T-helper 2 cell (primary cell): Measurements from ENCODE around the gene ATOX1.
A peak's percentile ranks its signal among the peaks of the same experiment; 100 is the strongest.
"Not testable (repeated sequence)": the region's sequence is repeated elsewhere in the genome, so short reads cannot be mapped to it uniquely, and the experiment has no call there.

ENCODE experiments used
- DNase-seq, 5 experiments: peaks; one replicate each; pipeline versions ENCODE4 v3.0.0 to v3.0.0-alpha.2; 2012 to 2022

Gene ATOX1

DNA sequence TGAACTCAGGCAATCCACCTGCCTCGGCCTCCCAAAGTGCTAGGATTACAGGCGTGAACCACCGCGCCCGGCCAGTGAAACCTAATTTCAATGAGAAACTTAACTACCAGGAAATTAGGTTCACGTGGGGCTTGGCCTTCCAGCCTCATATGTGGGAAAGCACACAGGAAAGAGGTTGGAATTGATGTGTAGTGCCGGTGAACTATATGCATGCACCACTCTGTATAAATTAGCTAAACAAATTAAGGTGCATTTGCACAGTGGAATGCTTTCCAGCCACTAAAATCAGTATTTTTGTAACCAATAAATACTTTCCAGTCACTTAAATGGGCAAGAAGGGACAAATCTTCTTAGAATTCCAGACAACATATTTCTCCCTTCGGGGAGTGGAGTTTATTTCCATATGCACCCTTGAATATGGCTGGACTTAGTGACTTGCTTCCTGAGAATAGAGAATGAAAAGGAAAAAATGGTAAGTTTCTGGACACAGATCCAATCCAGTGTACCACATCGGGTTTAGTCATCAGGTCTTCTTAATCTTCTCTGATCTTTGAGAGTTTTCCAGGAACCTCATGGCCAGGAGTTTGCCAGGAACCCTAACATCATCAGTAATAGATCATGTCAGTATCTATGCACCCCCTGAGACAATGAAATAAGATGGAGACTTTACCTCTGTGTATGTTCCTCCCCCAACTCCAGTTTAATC lies 24.9 kb downstream of the ATOX1 start:
- DNase-seq, result no peak

DNA sequence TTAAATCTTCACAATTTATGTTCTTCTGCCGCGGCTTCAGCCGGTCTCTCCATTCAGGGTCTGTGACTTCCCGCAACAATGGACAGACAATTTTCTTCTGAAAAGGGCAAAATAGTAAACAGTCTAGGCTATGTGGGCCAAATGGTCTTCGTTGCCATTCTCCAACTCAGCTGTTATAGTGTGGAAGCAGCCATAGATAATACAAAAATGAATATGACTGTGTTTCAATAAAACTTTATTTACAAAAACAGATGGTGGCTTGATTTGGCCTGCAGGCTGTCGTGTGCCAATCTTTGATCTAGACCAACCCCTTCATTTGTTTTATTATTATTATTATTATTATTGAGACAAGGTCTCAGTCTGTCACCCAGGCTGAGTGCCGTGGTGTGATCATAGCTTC lies 28.1 kb downstream of the ATOX1 start:
- DNase-seq, result no peak

DNA sequence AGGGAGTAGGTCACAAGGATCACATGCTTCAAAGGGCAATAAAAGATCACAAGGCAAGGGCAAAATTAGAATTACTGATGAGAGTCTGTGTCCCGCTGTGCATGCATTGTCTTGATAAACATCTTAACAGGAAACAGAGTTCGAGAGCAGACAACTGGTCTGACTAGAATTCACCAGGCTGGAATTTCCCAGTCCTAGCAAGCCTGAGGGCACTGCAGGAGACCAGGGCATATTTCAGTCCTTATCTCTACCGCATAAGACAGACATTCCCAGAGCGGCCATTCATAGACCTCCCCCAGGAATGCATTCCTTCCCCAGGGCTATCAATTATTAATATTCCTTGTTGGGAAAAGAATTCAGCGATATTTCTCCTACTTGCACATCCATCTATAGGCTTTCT lies 28.8 kb downstream of the ATOX1 start:
- not testable (repeated sequence) for DNase-seq

DNA sequence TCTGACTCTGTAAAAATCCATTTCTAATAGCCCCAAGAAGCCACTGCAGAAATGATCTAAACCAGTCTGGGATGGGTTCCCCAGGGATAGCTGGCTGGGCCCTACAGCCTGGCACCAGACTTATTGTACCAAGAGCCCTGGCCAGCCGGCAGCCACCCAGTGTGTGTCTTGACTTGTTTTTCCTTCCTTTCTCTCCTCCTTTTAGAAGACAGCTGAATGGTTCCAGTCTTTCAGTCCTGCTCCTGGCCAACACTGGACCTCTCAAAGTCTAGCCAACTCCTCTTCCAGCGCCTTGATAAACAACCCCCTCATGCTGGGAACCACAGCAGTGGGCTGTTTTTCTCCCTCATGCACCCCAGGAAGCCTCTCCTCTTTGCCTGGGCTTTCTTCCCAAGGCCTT lies 34.1 kb downstream of the ATOX1 start:
- no peak for DNase-seq

DNA sequence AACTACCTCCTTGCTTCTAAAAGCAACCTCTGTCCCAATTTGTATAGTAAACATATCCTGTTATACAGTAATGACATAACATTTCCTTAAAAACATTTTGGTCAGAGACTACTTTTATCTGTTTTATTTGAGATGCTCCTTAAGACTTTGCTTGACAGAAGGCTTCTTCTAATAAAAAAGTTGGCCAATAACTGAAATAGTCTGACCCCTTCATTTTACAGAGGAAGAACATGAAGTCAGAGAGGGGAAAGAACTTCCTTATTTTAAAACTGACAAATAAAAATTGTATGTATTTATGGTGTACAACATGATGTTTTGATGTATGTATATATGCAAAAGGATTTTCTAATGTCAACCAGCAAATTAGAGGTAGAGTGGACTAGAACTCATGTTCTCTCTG lies 35.9 kb downstream of the ATOX1 start:
- DNase-seq, result no peak

DNA sequence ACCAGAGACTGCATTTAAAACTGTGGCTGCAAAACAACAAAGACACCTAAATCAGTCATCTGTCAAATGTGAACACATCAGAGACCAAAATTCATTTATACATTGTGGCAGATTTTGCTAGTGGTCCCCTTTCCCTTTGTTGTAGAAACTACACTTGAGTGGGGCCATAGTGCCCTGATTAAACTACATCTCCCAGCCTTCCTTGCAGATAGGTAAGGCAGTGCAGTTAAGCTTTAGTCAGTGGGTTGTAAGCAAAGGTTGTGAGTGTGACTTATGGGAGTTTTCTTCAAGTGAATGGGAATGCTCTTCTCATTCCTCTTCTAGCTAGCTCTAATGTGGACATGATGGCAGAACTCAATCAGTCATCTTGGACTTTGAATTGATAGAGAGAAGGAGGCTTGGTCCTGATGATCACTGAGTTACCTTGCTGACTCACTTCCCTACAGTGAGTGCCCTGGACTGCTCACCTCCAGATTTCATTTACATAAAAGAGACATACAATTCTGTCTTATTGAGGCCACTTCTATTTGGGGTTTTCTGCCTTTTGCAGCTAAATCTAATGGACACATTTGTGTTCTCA lies 36.5 kb downstream of the ATOX1 start:
- DNase-seq, result no peak

DNA sequence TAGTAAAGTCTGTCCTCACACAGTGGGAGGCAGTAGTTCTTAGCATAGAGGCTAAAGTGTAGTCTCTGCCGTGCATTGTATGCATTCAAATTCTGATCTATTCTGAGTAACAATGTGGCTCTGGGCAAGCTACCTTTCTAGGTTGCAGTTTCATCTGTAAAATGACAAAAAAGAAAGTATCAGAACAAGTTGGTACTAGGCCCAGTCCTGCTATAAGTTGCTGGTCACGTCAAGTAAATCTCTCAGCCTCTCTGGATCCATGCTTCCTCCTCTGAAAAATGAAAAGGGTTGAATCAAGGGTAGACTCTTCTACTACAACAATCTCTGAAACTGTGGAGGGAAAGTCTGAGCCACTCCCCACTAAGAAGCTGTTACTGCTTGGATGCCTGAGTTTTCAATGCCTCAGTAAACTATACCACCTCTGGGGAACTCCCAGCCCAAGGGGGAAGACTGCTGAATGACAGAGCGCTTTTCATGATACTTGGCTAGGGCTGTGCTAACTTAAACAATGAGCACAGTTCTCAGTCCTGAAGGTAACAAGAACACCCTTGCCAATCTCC lies 37.3 kb downstream of the ATOX1 start:
- peak in 1 of 5 experiments; percentile 19 for DNase-seq

DNA sequence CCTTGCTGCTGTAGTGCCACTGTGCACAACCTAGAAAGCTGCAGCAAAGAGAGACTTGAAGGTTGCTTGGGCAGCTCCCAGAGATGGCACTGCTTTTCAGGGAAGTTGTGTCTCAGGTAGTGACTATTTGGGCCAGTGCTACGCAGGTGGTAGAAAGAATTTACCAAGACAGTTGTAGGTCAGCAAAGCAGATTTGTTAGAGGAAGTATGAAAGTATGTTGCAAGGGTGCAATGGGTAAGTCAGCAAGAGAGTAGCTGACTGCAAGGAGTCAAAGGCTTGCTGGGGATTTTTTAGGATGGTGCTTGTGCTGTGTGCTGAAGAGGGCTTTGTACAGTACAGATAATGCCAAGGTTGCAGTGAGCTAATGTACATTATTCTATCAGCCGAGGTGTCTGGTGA lies 38.2 kb downstream of the ATOX1 start:
- DNase-seq, result no peak

DNA sequence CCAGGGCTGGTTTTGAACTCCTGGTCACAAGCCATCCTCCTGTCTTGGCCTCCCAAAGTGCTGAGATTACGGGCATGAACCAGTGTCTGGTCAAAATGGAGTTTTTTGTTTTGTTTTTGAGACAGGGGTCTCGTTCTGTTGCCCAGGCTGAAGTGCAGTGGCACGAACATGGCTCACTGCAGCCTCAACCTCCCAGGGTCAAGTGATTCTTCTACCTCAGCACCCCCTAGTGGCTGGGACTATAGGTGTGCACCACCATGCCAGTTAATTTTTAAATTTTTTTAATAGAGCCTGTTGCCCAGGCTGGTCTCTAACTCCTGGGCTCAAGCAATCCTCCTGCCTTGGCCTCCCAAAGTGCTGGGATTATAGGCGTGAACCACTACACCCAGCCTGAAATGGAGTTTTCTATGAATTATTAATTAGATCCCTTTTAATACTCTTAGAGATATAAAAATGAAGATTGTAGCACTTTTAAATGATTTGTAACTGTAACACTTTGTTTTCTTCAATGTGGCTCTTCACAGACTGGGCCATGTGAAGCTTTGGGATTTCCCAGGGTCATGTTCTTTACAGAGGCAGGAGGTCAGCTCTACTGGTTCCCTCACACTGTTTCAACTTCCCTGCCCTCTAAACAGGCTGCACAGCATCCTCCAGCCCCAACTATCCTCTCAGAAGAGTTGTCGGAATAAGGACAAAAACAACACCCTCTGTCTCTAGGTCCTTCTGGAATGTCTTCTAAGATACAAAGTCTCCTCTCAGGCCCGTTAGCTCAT lies 39.0 kb downstream of the ATOX1 start:
- DNase-seq, result peak in 1 of 5 experiments; percentile 20

DNA sequence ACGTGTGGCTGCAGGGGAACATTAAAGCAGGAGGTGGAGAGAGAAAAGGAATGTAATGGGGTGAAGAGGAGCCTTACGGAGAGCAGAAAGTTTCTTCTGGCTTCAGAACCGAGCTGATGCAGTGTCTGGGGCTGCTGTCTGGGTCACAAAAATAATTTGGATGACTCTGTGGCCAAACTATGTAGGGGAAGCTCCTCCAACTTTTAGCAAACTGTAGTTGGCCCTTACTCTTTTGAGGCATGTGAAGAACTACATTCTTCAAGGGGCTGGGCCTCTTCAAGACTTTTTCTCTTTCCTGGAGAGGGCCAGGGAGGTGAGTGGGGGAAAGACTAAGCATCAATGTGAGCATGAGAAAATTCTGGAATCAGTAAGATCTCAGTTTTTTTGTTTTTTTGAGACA lies 39.8 kb downstream of the ATOX1 start:
- no peak for DNase-seq

DNA sequence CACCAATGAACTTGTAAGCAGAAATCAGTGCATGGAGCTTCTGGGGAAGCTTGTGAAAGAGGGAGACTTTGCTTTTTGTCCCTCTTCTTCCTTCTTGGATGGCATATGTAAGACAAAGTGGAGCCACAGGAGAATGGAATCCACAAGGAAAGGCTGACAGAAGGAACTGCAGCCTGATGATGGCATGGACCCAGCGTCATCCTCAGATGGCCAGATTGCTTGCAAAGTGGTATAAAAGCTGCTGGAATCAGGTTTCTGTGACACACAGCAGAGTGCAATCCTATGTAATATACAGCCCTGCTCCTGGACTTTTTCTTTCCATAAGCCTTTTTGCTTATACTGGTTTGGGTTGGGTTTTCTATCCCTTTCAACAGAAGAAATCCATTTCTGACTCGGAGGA lies 40.3 kb downstream of the ATOX1 start:
- no peak for DNase-seq

DNA sequence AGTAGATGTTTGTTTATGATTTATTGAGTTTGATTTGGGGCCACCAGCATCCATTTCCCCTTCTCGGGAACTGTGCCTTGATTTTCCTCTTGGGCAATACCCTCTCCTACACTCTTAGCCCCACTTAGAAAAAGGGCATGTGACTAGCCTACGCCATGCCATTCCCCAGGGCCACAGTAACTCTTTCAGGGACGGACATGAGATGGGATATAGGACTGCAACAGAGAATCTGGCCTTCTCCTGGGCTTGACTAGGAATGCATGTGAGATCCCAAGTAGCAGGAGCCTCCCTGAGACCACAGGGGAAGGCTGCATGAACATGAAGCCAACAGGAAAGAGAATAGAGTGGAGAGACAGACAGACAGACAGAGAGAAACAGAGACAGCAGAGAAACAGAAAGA lies 41.0 kb downstream of the ATOX1 start:
- no peak for DNase-seq

DNA sequence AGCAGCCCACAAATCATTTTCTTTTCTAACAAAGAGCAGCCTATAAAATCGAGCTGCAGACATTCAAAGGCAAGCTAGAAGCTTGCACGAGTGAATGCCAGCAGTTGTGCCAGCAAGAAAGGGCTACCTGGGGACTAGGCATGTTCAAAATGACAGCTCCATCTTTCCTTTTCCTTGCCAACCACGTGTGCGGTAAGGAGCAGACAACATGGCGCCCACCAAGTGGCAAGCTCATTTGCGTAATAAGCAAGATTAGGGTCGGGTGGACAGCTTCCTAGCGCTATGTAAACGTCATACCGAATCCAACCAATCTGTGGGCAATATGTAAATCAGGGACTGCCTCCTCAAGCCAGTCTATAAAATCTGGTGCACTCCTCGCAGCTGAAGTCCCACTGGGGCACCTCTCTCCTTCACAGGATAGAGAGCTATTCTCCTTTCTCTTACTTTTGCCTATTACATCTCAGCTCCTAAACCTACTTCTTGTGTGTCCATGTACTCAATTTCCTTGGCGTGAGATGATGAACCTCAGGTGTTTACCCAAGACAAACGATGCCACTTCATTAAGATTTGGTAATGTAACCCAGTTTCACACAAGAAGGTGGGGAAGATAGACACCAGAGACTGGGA lies 49.2 kb downstream of the ATOX1 start:
- no peak for DNase-seq

DNA sequence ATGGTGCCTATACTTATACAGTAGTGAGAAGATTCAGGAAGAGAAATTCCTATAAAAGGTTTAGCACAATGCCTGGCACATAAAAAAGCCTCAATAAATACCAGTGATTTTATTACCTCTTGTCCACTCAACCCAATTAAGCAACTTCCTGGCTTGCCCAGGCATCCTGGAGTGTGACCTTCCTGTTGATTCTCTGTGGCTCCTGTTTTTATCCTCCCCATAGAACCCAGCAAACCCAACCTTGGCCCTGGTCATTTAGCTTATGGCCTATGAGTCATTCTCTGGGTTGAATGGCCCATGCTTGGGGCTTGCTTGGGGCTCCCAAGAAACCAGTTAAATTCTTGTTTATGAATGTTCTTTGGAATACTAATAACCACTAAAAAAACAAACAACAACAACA lies 50.3 kb downstream of the ATOX1 start:
- DNase-seq, result no peak

DNA sequence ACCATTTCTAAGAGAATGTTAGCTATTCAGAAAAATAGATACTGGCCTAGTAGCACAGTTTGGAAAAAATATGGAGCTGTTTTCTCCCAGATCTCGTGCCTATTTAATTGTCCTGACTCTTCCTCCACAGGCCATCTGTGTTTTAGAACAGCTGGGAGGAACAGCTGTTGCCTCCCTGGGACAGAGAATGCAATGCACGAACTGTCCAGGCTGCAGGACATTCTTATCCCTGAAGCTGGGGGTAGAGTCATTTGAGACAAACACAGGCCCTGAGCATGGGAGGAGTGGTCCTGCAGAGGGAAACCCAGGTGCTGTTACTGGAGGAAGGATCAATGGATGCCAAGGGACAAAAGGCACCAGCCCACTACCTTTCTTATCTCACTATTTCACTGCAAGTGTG lies 50.9 kb downstream of the ATOX1 start:
- no peak for DNase-seq

DNA sequence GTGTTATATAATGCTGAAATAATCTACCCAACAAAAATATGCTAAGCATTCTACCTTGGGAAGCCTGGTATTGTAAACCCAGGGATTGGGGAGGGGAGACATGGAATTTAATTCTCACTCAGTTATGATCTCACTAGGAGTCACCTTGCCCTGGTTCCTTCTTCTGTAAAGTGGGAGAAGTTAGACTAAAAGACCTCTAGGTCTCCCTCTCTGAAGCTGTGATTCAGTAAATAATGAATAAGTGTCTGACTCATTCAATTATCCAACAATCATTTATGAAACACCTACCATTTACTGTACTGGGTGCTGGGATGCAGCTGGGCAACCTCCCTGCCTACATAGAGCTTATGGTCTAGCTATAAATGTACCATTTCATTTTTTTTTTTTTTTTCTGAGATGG lies 51.5 kb downstream of the ATOX1 start:
- no peak for DNase-seq

DNA sequence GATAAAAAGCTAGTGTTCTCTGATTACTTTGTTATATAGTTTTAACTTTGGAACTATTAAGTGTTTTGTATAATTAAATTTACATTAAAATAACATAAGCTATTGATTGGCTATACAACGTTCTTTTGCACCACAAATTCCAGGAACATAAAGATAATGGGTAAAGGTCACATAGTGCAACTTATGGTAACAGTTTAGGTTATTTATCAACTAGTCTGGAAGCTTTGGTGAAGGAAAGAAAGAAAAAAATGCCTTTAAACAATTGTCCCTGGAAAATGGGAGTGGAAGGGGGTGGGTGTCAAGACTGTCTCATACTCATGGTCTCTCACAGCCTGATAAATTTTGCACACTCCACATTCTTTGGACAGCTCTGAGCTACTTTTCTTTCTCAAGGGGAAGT lies 54.7 kb downstream of the ATOX1 start:
- no peak for DNase-seq

DNA sequence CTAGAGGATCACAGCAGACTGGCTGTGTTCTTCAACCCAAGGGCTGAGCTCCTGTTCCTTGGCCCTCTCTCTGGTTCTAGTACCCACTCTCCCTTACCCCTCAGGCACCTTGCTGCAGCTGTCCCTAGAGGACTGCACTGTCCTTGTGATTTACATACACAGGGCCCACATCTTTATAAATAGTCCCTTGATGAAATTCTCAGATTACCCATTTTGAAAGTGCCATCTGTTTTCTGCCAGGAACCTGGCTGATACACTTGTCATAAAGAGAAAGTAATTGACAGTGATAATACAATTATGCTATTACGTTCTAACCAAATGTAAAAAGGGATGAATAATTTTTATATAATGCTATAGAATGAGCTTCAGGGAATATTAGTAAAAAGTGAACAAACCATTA lies 55.2 kb downstream of the ATOX1 start:
- no peak for DNase-seq

DNA sequence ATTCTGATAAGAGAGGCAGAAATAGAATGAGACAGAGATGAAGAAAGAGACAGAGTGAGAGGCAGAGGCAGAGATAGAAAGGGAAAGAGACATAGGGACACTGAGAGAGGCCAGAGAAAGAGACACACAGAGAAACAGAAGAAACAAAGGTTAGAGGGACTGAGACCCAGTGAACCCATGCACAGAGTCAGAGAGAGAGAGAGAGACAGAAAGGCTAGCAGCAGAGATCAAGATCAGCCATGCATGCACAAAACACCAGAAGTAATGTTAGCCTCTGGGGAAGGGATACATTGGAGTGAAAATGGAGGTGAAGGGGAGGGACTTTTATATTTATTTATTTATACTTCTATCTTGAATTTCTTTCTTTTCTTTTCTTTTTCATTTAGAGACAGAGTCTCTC lies 57.6 kb downstream of the ATOX1 start:
- no peak for DNase-seq

DNA sequence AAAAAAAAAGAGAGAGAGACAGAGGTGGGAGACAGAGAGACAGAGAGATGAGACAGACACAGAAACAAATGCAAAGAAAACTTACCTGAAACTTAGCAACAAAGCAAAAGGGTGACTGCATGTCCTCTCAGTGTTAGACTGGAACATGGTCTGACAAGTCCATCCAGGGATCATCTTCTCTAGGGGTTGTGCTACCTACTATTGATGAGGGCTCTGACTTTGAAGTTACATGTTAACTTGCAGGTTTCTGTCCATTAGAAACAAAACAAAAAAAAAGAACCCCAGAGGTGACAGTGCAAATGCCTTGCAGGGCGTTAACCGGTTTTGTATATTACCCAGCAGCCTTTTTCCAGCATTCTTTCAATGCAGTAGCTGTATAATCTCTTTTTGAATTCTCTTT lies 58.1 kb downstream of the ATOX1 start:
- no peak for DNase-seq

DNA sequence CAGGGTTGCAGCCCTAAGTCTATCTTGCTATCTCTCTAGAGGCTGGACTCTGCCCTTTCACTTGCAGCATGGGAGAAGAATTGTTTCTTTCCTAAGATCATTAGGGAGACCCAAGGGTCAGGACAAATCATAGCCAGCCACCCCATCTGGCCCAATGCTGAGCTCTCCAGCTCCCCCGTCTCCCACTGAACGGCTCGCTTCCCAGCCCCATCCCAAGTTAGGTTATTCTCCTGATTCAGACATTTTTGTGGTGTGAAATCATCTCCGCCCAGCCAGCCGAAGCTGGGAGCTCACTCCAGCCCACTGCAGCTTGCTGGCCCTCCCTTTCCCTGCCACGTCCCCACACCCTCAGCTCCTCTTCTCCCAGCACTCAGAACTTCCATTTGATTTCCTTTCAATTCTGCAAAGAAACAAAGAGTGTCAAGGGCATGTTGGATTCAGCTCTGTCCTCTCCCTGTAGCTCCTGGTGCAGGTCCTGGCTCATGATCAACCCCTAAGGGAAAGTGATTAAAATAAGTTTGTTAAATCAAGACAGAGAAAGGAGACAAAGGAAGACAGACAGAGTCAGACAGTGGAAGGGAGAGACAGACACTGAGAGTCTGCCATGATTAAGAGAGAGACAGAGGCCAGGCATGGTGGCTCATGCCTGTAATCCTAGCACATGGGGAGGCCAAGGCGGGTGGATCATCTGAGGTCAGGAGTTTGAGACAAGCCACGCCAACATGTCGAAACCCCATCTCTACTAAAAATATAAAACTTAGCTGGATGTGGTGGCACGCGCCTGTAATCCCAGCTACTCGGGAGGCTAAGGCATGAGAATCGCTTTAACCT lies 59.1 kb downstream of the ATOX1 start:
- DNase-seq, result no peak

DNA sequence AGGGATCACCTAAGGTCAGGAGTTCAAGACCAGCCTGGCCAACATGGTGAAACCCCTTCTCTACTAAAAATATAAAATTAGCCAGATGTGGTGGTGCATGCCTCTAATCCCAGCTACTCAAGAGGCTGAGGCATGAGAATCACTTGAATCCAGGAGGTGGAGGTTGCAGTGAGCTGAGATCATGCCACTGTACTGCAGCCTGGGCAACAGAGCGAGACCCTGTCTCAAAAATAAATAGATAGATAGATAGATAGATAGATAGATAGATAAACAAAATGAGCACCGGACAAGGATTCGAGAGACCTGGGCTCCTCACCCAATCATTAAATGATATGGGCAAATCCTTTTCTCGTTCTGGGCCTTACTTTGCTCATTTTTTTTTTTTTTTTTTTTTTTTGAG lies 60.4 kb downstream of the ATOX1 start:
- not testable (repeated sequence) for DNase-seq

DNA sequence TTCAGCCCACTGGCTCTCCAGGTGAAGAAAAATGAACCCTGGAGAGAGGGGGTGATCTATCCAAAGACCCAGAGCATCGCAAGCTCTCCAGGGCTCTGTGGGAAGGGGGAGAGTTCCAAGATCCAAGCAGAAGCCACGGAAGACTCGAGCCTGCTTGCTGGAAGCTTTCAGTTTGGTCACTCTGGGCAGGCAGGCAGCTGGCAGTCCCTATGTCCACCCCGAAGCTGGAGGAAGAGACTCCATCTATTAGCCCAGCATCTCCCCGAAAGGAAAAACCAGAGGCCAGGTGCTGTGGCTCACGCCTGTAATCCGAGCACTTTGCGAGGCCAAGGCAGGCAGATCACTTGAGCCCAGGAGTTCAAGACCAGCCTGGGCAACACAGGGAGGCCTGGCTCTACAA lies 61.0 kb downstream of the ATOX1 start:
- DNase-seq, result no peak
